T follicular helper cell (primary cell): Measurements from ENCODE around the gene LONRF2.
"Not testable (repeated sequence)": the region's sequence is repeated elsewhere in the genome, so short reads cannot be mapped to it uniquely, and the experiment has no call there.

Experiments
- DNase-seq: peaks from one replicate; pipeline ENCODE4 v3.0.0-alpha.2; 2020; ENCODE audit warnings: low read depth
- total RNA-seq, 2 experiments: gene quantifications; one replicate each; lab custom pipeline; 2026; lab: John Stamatoyannopoulos, UW

LONRF2 gene
- 0.35 to 0.42 reads per million in 2 experiments for total RNA-seq

GRCh38 chr2:100321866-100322820 lies at the start of gene LONRF2:
LONRF2 (minus strand) TSS chr2:100322501; CDS start chr2:100322093, 408 bp downstream.
- no peak for DNase-seq

GRCh38 chr2:100367163-100367562 lies 44.9 kb upstream of the LONRF2 start:
- no peak for DNase-seq

- DNase-seq: no peak
Measured at GRCh38 chr2:100365434-100365833, 43.1 kb upstream of the LONRF2 start.

GRCh38 chr2:100362269-100362668 lies 40.0 kb upstream of the LONRF2 start:
- not testable (repeated sequence) for DNase-seq

GRCh38 chr2:100359576-100359975 lies 37.3 kb upstream of the LONRF2 start:
- no peak for DNase-seq

- no peak for DNase-seq
Measured at GRCh38 chr2:100358554-100358953, 36.3 kb upstream of the LONRF2 start.

GRCh38 chr2:100352521-100352920 lies 30.2 kb upstream of the LONRF2 start:
- no peak for DNase-seq

GRCh38 chr2:100350661-100351185 lies 28.4 kb upstream of the LONRF2 start:
- DNase-seq: no peak

- DNase-seq: not testable (repeated sequence)
Measured at GRCh38 chr2:100345144-100345543, 22.8 kb upstream of the LONRF2 start.

- no peak for DNase-seq
Measured at GRCh38 chr2:100344433-100344832, 22.1 kb upstream of the LONRF2 start.

GRCh38 chr2:100342466-100342865 lies 20.2 kb upstream of the LONRF2 start:
- DNase-seq: not testable (repeated sequence)

- DNase-seq: no peak
Measured at GRCh38 chr2:100339823-100340222, 17.5 kb upstream of the LONRF2 start.

GRCh38 chr2:100334929-100335328 lies 12.6 kb upstream of the LONRF2 start:
- DNase-seq: no peak

GRCh38 chr2:100327742-100328141 lies 5.4 kb upstream of the LONRF2 start:
- no peak for DNase-seq

- DNase-seq: no peak
Measured at GRCh38 chr2:100321179-100321865, 979 bp downstream of the LONRF2 start.

- no peak for DNase-seq
Measured at GRCh38 chr2:100320547-100321178, 1.6 kb downstream of the LONRF2 start.

- no peak for DNase-seq
Measured at GRCh38 chr2:100317634-100318033, 4.7 kb downstream of the LONRF2 start.

GRCh38 chr2:100309973-100310719 lies 12.2 kb downstream of the LONRF2 start:
- DNase-seq: no peak

GRCh38 chr2:100309311-100309710 lies 13.0 kb downstream of the LONRF2 start:
- no peak for DNase-seq

GRCh38 chr2:100303744-100304143 lies 18.6 kb downstream of the LONRF2 start:
- DNase-seq: no peak

- no peak for DNase-seq
Measured at GRCh38 chr2:100302585-100302892, 19.8 kb downstream of the LONRF2 start.
